GM21737 (cell line): ENCODE results near the gene NECAP2.
"Not testable (repeated sequence)": the region's sequence is repeated elsewhere in the genome, so short reads cannot be mapped to it uniquely, and the experiment has no call there.

Experiments used
- ATAC-seq: cut with Tn5 transposase; IDR thresholded peaks from one replicate; pipeline ENCODE4 v1.9.1; 2021; ENCODE audit warnings: mild to moderate bottlenecking, moderate library complexity; ENCODE audit not compliant: unreplicated experiment

Gene NECAP2

DNA sequence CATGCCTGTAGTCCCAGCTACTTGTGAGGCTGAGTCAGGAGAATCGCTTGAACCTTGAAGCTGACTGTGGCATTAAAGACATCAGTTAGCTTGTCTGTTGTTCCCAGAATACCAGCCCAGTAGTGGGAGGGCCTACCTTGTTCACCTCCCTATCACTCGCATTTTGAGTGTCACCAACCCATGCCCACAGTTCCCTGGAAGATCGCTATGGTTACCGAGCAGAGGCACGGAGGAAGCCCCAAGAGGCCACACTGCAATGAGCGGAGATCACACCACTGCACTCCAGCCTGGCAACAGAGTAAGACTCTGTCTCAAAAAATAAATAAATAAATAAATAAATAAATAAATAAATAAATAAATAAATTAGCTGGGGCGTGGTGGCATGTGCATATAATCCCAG is 52.4 kb downstream of the NECAP2 start:
- ATAC-seq, result not testable (repeated sequence)

DNA sequence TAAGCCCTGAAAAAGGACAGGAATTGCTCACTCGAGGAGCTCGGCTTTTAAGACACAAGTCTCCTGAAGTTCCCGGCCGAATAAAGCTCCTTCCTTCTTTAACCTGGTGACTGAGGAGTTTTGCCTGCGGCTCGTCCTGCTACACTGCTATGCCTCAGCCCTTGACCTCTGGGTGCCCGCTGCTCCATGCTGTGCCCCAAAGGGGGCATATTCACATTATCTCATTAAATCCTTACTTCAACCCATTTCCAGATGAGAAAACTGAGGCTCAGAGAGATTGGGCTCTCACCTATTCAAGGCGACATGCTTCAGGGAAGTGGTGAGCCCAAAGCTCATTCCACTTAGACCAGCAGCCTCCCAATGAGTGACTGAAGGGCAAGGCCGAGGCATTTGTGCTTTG is 53.2 kb downstream of the NECAP2 start:
- ATAC-seq, result not testable (repeated sequence)

DNA sequence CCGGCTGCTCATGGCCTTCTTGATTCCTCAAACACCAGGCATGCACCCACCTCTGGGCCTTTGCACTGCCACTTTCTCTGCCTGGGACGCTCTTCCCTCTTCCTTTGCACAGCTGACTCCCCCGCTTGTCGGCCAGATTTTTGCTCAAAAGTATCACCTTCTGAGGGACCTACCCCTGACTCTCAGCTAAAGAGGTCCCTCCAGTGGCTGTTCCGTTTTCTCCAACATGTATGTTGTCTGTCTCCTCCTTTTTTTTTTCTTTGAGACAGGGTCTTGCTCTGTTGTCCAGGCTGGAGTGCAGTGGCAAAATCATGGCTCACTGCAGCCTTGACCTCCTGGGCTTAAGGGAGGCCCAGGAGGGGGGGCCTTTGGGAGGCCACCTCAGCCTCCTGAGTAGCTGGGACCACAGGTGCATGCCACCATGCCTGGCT is 57.0 kb downstream of the NECAP2 start:
- not testable (repeated sequence) for ATAC-seq

DNA sequence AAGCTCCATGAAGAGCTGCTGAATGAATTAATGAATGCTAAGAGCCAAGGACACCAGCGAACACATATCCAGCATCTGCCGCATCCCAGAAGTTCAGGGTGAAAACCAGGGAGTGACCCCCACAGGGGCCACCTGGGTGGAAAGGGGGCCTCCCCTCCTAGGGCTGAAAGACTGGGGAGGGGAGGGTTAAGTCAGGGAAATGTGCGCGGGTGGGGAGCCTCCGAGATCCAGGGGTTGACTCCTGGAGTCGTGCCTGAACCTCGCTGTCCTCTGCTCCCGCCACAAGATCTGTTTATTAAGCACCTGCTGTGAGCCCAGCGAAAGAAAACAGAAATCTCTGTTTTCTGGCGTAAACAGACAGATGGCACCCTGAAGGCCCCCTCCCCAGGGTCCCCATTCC is 57.5 kb downstream of the NECAP2 start:
- ATAC-seq, result not testable (repeated sequence)

DNA sequence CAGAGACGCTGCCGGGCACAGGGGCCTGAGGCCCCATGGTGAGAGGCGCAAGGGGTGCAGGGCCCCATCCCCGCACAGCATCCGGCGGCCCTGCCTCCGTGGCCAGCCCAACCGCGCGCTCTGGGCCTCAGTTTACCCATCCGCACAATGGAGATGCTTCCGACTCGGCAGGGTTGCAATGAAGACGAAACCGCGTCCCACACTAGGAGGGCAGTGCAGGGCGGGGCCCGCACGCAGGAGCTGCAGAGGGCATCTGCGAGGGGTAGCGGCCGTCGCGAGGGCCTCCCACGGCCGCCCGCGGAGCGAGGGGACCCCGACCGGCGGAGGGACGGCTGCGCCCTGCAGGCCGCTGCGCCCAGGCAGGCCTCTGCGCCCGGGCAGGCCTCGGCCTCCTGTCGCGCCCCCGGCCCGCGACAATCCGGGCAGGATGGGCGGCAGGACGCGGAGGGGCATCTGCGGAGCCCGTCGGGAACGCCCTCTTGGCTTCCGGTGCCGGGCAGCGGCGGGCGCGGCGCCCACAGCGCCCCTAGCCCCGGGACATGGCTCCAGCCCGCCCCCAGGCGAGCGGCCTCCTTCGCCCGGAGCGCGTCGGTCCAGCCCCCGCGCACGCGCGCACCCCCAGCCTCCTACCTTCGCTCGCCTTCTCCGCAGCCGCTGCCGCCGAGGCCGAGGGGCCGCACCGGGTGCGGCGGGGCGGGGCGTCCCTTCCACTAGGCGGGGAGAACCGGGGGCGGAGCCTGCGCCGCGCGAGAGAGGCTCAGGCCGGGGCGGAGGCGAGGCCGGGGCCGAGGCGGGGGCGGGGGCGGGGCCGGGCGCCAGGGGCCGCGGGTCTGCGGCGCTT is 58.3 kb downstream of the NECAP2 start:
- peak; percentile 75 for ATAC-seq

DNA sequence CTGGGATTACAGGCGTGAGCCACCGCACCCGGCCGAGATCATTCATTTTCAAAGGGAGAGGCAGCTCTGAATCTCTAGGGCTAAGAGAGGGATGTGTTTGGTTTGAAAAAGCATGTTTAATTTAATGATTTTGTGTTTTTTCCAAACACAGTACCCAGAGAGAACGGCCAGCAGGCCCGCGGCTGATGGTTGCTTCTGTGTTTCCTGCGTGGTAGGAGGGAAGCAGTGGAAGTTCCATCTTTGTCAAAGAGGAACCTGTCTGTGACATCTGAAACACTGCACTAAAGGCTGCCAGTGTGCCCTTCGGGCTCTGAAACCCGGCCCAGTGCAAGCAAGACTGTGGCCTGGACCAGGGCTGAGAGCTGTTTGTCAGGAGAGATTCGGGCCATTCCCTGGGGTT is 59.9 kb downstream of the NECAP2 start:
- not testable (repeated sequence) for ATAC-seq

DNA sequence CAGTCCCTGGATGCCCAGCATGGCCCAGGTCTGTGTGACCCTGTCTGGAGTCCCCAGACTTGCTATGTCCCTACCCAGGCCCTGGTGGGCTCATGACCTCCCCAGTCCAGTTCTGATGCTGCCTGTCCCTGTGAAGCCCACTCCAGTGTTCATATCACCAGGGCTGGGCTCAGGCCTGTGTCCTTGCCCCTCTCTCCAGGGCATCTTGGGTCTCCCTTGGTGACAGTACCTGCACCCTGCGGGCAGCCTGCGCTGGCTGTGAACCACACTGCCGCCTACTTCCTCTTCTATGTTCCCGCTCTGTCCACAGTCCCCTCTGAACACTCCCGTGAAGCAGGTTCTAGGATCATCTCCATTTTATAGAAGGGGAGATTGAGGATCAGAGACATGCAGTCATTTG is 60.5 kb downstream of the NECAP2 start:
- not testable (repeated sequence) for ATAC-seq

DNA sequence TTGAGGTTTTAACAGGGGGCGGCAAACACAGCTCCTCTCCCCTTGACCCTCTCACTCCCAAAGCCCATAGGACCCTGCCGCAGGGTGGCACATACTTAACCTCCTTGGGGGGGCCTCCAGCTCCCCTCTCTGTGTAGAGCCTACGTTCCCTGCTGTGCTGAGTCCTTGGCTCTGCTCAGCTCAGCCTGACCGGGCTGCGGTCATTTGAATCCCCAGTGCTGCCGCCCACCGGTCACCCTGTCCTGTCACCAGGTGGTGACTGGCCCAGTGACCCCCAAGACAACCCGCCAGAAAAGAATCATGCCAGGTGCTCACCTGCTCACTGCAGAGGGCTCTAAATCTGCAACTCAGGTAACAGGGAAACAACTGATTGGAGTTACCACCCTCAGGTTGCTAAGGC is 60.9 kb downstream of the NECAP2 start:
- ATAC-seq, result not testable (repeated sequence)

DNA sequence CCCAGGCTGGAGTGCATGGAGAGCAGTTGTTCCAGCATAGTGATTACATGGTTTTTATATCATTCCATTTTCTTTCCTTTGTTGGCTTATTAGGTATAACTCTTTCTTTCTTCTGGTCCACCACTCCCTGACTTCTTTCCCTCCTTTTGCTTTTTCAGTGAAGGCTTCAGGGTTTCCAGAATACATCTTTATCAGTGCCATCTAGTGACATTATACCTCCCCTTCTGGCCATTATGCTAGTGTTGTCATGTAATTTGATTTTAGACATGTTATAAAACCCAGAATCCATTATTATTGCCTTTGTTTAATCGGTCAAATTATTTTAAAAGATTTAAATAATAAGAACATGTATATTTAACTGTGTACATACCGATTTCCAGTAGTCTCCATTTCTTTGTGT is 63.0 kb downstream of the NECAP2 start:
- no peak for ATAC-seq

DNA sequence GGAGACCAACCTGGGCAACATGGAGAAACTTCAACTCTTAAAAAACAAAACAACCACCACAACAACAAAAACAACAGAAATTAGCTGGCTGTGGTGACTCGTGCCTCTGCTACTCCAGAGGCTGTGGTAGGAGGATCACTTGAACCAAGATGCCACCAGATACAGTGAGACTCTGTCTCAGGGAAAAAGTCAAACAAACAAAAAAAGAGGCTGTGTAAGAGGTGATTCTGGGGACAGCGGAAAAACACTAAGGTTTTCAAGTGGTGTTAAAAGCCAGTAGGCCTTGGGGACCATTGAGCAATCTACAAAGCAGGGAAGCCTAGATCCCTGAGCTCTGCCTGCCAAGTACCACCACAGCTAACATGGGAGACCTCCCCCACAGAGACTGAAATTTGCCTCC is 65.3 kb downstream of the NECAP2 start:
- not testable (repeated sequence) for ATAC-seq

DNA sequence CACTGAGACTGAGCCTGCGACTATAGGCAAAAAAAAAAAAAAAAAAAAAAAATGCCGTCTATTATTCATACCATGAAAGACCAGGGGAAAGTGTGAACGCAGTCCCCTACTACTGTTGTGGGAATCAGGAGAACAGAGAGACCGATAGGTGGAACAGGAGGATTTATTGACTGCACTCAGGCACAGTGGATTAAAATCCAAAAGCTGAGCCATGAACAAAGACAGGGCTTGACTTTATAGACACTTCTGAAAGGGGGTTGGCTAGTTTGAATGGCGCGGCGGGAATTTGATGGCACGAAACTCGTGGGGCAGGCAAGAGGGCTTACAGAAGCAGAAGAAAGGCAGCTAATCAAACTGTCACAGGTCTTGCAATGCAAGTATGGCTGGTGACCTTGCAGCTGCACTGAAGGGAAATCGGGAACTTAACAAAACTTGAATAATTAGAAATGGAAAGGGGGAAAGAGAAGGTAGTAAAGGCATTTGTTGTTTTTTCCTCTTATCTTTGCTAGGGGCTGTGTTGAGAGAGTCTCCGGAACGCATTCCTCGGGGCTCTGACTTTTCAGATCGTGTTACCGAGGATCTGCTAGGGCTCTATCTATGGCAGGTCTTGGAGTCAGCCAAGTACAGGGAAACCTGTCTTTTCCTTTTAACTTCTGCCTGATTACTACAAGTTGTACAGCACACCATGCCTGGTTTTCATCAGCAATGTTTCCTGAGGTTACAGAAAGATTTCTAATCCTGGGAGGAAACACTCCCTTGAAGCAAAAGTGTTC is 66.0 kb downstream of the NECAP2 start:
- not testable (repeated sequence) for ATAC-seq

DNA sequence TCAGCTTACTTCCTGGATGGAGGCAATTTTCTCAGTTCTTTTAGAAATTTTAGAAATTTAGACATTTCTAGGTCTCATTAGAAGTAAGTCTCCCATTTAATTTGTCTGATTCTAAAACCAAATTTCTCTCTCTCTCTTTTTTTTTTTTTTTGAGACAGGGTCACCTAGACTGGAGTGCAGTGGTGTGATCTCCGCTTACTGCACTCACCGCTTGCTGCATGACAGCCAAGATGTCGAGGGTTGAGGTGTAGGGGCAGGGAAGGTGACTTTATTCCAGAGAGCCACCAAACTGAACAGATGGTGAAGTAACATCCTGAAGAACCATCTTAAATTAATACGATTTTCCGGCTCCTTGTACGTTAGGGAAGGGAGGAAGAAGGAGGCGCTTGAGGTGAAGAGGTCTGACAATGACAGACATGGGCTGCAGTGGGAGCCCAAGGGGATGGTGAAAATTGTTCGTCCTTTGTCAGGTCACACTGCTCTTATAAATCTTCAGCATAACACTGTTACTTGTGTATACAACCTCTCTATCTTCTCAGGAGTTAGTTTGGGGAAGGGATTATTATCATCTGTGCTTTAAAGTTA is 68.4 kb downstream of the NECAP2 start:
- ATAC-seq, result not testable (repeated sequence)
